Erythroblast (primary cell): ENCODE measurements around the gene METTL13.

Source experiments
- DNase-seq, 2 experiments: peaks; one replicate each; lab custom pipeline; 2025; lab: John Stamatoyannopoulos, UW
- GATA1 ChIP-seq: IDR thresholded peaks from 2 replicates; pipeline ENCODE4 v1.6.1; 2011; ENCODE audit warnings: low read depth, mild to moderate bottlenecking, control low read depth, low read length, moderate library complexity
- POLR2A ChIP-seq: IDR thresholded peaks from 2 replicates; pipeline ENCODE4 v1.6.1; 2011; ENCODE audit warnings: mild to moderate bottlenecking, low read length

METTL13 gene

GRCh38 chr1:171834821-171835220 lies 53.4 kb downstream of the METTL13 start:
- TF ChIP-seq GATA1 (no peak), POLR2A (no peak)
- no peak for DNase-seq

DNA sequence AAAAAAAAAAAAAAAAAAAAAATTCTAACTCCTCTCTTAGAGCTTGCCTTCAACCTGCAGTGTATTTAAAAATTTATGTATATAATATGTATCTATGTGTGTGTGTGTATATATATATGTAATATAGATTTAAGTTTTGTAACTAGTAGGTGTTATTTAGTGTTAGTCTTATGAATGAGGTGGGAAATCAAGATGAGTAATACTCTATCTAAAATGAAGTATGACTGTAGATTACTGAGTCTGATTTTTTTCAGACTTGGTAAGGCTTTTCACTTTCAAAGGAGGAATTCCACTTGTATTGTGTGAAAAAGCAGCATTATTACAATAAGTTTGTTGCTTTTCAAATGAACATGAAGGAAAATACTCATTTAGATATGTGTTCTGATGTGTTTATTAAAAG lies 54.4 kb downstream of the METTL13 start:
- no peak for DNase-seq
- no peak for TF ChIP-seq GATA1
- no peak for TF ChIP-seq POLR2A

GRCh38 chr1:171841050-171841910 lies 59.8 kb downstream of the METTL13 start, which contains the start of gene DNM3:
TSS of gene DNM3 (plus strand) at chr1:171841498. CDS start at chr1:171841657, 159 bp downstream.
- TF ChIP-seq POLR2A (no peak), GATA1 (no peak)
- peak; percentile 86 to 91 for DNase-seq

DNA sequence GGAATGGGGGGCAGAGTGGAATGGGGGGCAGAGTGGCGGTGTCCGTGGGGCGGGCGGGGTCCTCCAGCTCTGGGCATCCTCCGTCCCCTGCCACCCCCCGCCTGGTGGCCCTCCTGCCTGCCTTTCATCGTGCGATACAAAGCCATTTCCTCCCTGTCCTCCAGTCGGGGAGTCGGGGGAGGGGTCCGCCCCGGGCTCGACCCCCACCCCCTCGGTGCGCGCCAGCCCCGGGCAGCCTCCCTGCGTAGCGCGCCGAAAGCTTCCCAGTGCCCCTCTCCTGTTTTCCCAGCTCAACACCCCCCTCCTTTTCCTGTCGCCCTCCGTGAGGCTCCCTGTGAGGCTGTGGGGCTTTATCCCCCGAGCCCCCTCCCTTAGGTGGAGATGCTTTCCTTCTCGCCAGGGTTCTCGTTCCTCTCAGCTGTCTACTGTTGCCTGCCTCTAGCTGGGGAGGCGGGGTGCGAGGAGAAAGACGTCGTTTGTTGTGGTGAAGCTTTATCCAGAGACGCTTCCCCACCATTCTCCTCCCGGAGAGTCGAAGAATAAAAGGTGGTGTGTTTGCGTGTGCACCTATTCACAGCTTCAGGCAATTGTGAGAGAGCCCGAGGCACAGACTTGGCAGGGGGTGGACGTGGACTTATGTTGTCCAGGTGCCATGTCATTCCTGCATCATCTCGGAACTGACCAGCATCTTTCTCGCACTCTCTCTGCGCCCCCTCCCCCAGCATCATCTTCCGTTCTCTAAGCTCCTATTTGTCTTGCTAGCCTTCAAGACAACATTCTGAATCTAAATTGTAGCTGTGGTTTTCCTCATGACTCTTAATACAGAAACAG lies 60.7 kb downstream of the METTL13 start:
- no peak for TF ChIP-seq POLR2A
- no peak for TF ChIP-seq GATA1
- DNase-seq = peak; percentile 16 to 29

DNA sequence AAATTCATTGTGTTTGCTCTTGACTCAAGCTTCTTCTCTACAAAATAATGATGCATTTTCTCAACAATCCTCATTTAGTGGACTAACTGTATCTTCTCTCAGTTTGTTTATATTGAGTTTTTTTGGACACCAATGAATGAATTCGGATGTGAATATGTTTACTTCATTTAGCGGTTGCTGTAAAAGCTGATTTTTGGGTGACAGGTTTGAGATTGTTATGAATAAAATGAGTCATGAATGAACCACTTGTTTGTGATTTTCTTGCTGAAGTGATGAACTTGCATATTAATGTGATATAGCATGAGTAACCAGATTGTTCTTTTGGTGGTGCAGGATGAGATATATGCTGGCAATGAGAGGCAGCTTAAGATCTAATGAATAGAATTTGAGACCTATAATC lies 62.9 kb downstream of the METTL13 start:
- DNase-seq = no peak
- TF ChIP-seq POLR2A (no peak), GATA1 (no peak)

DNA sequence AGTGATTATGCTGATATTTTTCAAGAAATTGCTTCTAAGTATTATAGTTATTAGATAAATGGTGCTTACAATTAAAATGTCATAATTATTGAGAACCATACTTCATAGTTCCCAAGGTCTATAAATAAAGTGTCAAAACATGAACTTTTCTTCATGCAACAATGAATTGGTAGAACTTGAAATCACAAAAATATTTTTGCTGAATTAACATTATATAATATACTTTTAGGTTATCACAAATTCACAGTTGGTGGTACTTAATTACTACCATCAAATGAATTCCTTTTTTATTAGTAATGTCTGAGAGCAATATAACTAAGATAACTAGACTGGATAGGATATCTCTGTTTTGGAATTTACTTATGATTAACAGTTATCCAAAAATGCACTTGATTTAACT lies 64.5 kb downstream of the METTL13 start:
- DNase-seq = no peak
- TF ChIP-seq GATA1 (no peak), POLR2A (no peak)
